Keratinocyte (primary cell): ENCODE measurements around the gene MAST3.

Experiments
- CTCF ChIP-seq, 3 experiments: IDR thresholded peaks in 1 of 3; conservative IDR thresholded peaks in 1 of 3; optimal IDR thresholded peaks in 1 of 3; 2 replicates in 2 of 3; 3 replicates in 1 of 3; pipeline versions ENCODE3 to v1.5.1; 2011; ENCODE audit warnings: low read length in 3 of 3, mild to moderate bottlenecking in 3 of 3, moderate library complexity in 2 of 3, control low read depth in 1 of 3, inconsistent platforms in 1 of 3; ENCODE audit not compliant: insufficient read depth in 2 of 3; ENCODE audit errors: extremely low read depth in 1 of 3
- EZH2 ChIP-seq: IDR thresholded peaks from one replicate; pipeline ENCODE4 v1.6.1; 2012; ENCODE audit warnings: inconsistent platforms, mild to moderate bottlenecking, low read length, moderate library complexity

- TF ChIP-seq CTCF (optimal IDR thresholded peaks at IDR 0.05 in 1 of 3, IDR thresholded peaks at IDR 0.05 in 1 of 3, conservative IDR thresholded peaks at IDR 0.05 in 1 of 3; ENCODE audit: extremely low read depth in 1 of 3, insufficient read depth in 2 of 3, low read length in 3 of 3), result no peak
- no peak for TF ChIP-seq EZH2
Observed at GRCh38 chr19:18122424-18122823, 24.8 kb downstream of the MAST3 start.
